Neuronal stem cell (in vitro differentiated cells): ENCODE measurements around the gene TBC1D26.
A peak's percentile ranks its signal among the peaks of the same experiment; 100 is the strongest.
"Not testable (repeated sequence)": the region's sequence is repeated elsewhere in the genome, so short reads cannot be mapped to it uniquely, and the experiment has no call there.

Source experiments
- DNase-seq: peaks from one replicate; pipeline ENCODE4 v3.0.0-alpha.2; 2013; ENCODE audit warnings: low spot score
- H2AFZ ChIP-seq: one replicate; pipeline ENCODE4 v1.6.1; 2013; ENCODE audit warnings: mild to moderate bottlenecking, low read length, inconsistent platforms
- H2AK5ac ChIP-seq: 2 replicates; pipeline ENCODE4 v1.6.1; 2013; ENCODE audit warnings: low read depth, mild to moderate bottlenecking, inconsistent platforms, low read length, moderate library complexity, mixed read lengths
- H2BK120ac ChIP-seq: 2 replicates; pipeline ENCODE4 v1.6.1; 2013; ENCODE audit warnings: low read depth, mild to moderate bottlenecking, inconsistent platforms, low read length, moderate library complexity, mixed read lengths
- H2BK12ac ChIP-seq: one replicate; pipeline ENCODE4 v1.6.1; 2013; ENCODE audit warnings: low read length, inconsistent platforms
- H2BK15ac ChIP-seq: 2 replicates; pipeline ENCODE4 v1.6.1; 2013; ENCODE audit warnings: mild to moderate bottlenecking, low read length, inconsistent platforms, mixed read lengths
- H2BK5ac ChIP-seq: one replicate; pipeline ENCODE4 v1.6.1; 2013; ENCODE audit warnings: inconsistent platforms, mild to moderate bottlenecking, low read length, moderate library complexity
- H3K14ac ChIP-seq: one replicate; pipeline ENCODE4 v1.6.1; 2013; ENCODE audit warnings: low read length, inconsistent platforms
- H3K18ac ChIP-seq: 2 replicates; pipeline ENCODE4 v1.6.1; 2013; ENCODE audit warnings: low read length, inconsistent platforms
- H3K23ac ChIP-seq: 2 replicates; pipeline ENCODE4 v1.6.1; 2013; ENCODE audit warnings: low read depth, mild to moderate bottlenecking, mixed read lengths, low read length, inconsistent platforms; ENCODE audit not compliant: poor library complexity
- H3K27ac ChIP-seq: replicated peaks from 3 replicates; pipeline ENCODE4 v1.5.1; 2013; ENCODE audit warnings: low read length, inconsistent platforms
- H3K27me3 ChIP-seq, 3 experiments: 2 replicates each; pipeline ENCODE4 v1.6.1; 2013; ENCODE audit warnings: low read length in 3 of 3, mild to moderate bottlenecking in 2 of 3, inconsistent platforms in 1 of 3, low read depth in 1 of 3, mixed read lengths in 1 of 3, moderate library complexity in 1 of 3; ENCODE audit not compliant: control insufficient read depth in 3 of 3, insufficient read depth in 3 of 3
- H3K36me3 ChIP-seq, 2 donors: replicated peaks in 1 of 2; 2 replicates each; pipeline ENCODE4 v1.6.1; 2013; ENCODE audit warnings: low read length in 2 of 2; ENCODE audit not compliant: control insufficient read depth in 2 of 2, insufficient read depth in 2 of 2
- H3K4ac ChIP-seq: 2 replicates; pipeline ENCODE4 v1.6.1; 2013; ENCODE audit warnings: inconsistent platforms, mild to moderate bottlenecking, low read length, moderate library complexity
- H3K4me1 ChIP-seq, 2 donors: 1 replicate in 1 of 2; 2 replicates in 1 of 2; pipeline ENCODE4 v1.6.1; 2013; ENCODE audit warnings: low read length in 2 of 2, low read depth in 1 of 2; ENCODE audit not compliant: control insufficient read depth in 2 of 2, insufficient read depth in 1 of 2
- H3K4me2 ChIP-seq: one replicate; pipeline ENCODE4 v1.6.1; 2013; ENCODE audit warnings: mild to moderate bottlenecking, low read length, inconsistent platforms; ENCODE audit not compliant: insufficient read depth, poor library complexity, severe bottlenecking
- H3K4me3 ChIP-seq, 2 donors: 2 replicates each; pipeline ENCODE4 v1.5.1; 2013; ENCODE audit warnings: low read length in 2 of 2, mild to moderate bottlenecking in 2 of 2, inconsistent platforms in 1 of 2, moderate library complexity in 1 of 2
- H3K79me1 ChIP-seq: one replicate; pipeline ENCODE4 v1.6.1; 2013; ENCODE audit warnings: low read depth, mild to moderate bottlenecking, inconsistent platforms, low read length, moderate library complexity
- H3K9ac ChIP-seq: one replicate; pipeline ENCODE4 v1.6.1; 2013; ENCODE audit warnings: mild to moderate bottlenecking, low read depth, low read length, inconsistent platforms; ENCODE audit not compliant: poor library complexity
- H3K9me3 ChIP-seq, 2 donors: replicated peaks in 1 of 2; 2 replicates each; pipeline versions ENCODE3 to v1.6.1; 2013; ENCODE audit warnings: low read length in 2 of 2, mild to moderate bottlenecking in 2 of 2, inconsistent platforms in 1 of 2, low read depth in 1 of 2, mixed read lengths in 1 of 2, moderate library complexity in 1 of 2; ENCODE audit not compliant: control insufficient read depth in 2 of 2, insufficient read depth in 1 of 2
- H4K8ac ChIP-seq: one replicate; pipeline ENCODE4 v1.6.1; 2013; ENCODE audit warnings: low read depth, mild to moderate bottlenecking, inconsistent platforms, low read length, moderate library complexity
- H4K91ac ChIP-seq: one replicate; pipeline ENCODE4 v1.6.1; 2013; ENCODE audit warnings: low read length, low read depth, mild to moderate bottlenecking, inconsistent platforms; ENCODE audit not compliant: poor library complexity
- WGBS, 2 donors: extraction: QIAGEN DNeasy Blood & Tissue Kit; methylation state at CpG; one replicate each; pipeline ENCODE4 v1.1.7; 2013; ENCODE audit warnings: missing lambda C conversion rate in 2 of 2, mixed read lengths in 1 of 2; ENCODE audit not compliant: insufficient read length in 2 of 2, insufficient replicate concordance in 1 of 2; ENCODE audit errors: extremely low coverage in 2 of 2; 5-methylcytosine and 5-hydroxymethylcytosine counted together

Gene TBC1D26

DNA sequence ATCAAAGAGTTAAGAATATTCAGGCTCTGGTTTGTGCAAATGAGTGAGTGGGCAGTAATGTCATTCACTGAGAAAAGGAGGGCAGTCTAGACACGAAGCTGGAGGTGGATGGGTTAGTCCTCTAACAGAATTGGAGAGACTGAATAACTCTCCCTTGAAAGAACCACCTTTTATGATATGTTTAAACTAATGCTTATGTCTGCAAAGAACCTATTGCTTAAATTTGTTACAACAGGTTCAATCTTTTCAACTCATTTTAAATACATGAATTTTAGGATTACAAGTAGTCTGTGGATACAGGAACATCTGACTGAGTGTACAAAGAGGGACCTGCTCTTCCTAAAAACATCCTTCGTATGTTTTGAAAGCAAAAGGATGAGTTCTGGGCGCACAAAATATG is 33.1 kb upstream of the TBC1D26 start:
- Histone ChIP-seq H3K9me3 (peaks cover 0 to 20% of the 10 kb centered on the region in 2 donors), H2AFZ (peak overlapping the region; percentile 82), H3K4me3 (peak overlapping the region in 1 of 2 donors; percentile 56), H3K36me3 (peaks cover 7 to 25% of the 10 kb centered on the region in 2 donors)
- H2AK5ac ChIP-seq, H2BK5ac ChIP-seq, H4K8ac ChIP-seq, H3K4me1 ChIP-seq, H3K9ac ChIP-seq, H3K23ac ChIP-seq, H2BK15ac ChIP-seq, H4K91ac ChIP-seq, H3K27ac ChIP-seq, H2BK12ac ChIP-seq, DNase-seq, H3K4me2 ChIP-seq, H3K79me1 ChIP-seq, H3K27me3 ChIP-seq, H3K14ac ChIP-seq, H3K4ac ChIP-seq, H2BK120ac ChIP-seq, H3K18ac ChIP-seq: not testable (repeated sequence)
- no CpG with 5 or more reads among the region's 3 CpGs for WGBS, 2 donors

GRCh38 chr17:15699413-15699924 is 32.6 kb upstream of the TBC1D26 start, which contains the start of gene ZNF286A:
ZNF286A (plus strand) TSS chr17:15699752; CDS start chr17:15700330, 578 bp downstream.
- H3K9me3 ChIP-seq: peaks cover 0 to 22% of the 10 kb centered on the region in 2 donors
- H3K9ac ChIP-seq, H2BK12ac ChIP-seq, H2BK120ac ChIP-seq, H3K27me3 ChIP-seq, H2BK5ac ChIP-seq, H2AK5ac ChIP-seq, H4K8ac ChIP-seq, H3K27ac ChIP-seq, H3K4ac ChIP-seq, H3K4me1 ChIP-seq, H3K14ac ChIP-seq, H2BK15ac ChIP-seq, H4K91ac ChIP-seq, H3K79me1 ChIP-seq: not testable (repeated sequence)
- peaks cover 7 to 28% of the 10 kb centered on the region in 2 donors for H3K36me3 ChIP-seq
- peak within 1 kb of the TSS; percentile 33 for H3K4me2 ChIP-seq
- DNase-seq: peak; percentile 97
- peak within 1 kb of the TSS; percentile 34 for H3K23ac ChIP-seq
- peak within 1 kb of the TSS; percentile 56 to 85 for H3K4me3 ChIP-seq
- peak within 1 kb of the TSS; percentile 64 for H3K18ac ChIP-seq
- no CpG with 5 or more reads among the region's 44 CpGs for WGBS, 2 donors
- peak within 1 kb of the TSS; percentile 83 for H2AFZ ChIP-seq

DNA sequence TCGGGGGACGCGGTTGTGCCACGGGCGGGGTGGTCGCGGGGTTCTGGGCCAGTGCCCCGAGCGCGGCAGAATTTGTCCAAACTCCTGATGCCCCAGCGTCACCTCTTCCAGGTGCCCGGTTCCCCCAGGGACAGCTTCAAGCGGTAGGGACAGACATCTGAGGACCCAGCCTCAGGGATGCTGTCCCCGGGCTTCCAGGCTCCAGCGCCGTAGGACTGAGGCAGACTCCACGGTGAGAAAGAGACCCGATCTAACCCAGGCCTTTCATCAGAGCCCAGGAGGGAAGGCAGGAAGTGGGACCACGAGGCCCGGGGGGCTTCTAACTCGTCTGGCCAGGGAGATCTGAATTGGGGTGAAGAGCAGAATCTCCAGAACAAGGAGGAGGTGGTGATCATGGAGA is 32.1 kb upstream of the TBC1D26 start:
- H3K4me3 ChIP-seq: peak overlapping the region; percentile 56 to 85
- WGBS, 2 donors: no CpG with 5 or more reads among the region's 21 CpGs
- not testable (repeated sequence) for H2BK12ac ChIP-seq

GRCh38 chr17:15704239-15704638 is 27.8 kb upstream of the TBC1D26 start:
- H3K4ac ChIP-seq, H3K79me1 ChIP-seq, H3K18ac ChIP-seq, H2BK12ac ChIP-seq, H2AK5ac ChIP-seq, H3K23ac ChIP-seq, H3K27me3 ChIP-seq, H4K8ac ChIP-seq, H2AFZ ChIP-seq, H2BK15ac ChIP-seq, H3K9ac ChIP-seq, H4K91ac ChIP-seq, DNase-seq, H3K4me3 ChIP-seq, H3K4me2 ChIP-seq, H2BK5ac ChIP-seq, H3K27ac ChIP-seq, H3K14ac ChIP-seq, H2BK120ac ChIP-seq, H3K4me1 ChIP-seq: not testable (repeated sequence)
- H3K9me3 ChIP-seq: peaks cover 18 to 64% of the 10 kb centered on the region in 2 donors
- peaks cover 25 to 70% of the 10 kb centered on the region in 2 donors for H3K36me3 ChIP-seq
- WGBS, 2 donors: no CpG with 5 or more reads among the region's 33 CpGs

More for the DNA sequence above, 32.1 kb upstream of the TBC1D26 start:
- not testable (repeated sequence) for H2BK5ac ChIP-seq, H2BK15ac ChIP-seq, H3K4ac ChIP-seq, H3K27ac ChIP-seq, H3K9ac ChIP-seq, H4K8ac ChIP-seq, H3K27me3 ChIP-seq, H2AK5ac ChIP-seq, H3K4me1 ChIP-seq, DNase-seq, H2BK120ac ChIP-seq, H4K91ac ChIP-seq, H3K14ac ChIP-seq, H3K79me1 ChIP-seq
- Histone ChIP-seq H3K4me2 (peak overlapping the region; percentile 33), H3K36me3 (peaks cover 7 to 31% of the 10 kb centered on the region in 2 donors), H3K9me3 (peaks cover 2 to 26% of the 10 kb centered on the region in 2 donors), H3K23ac (peak overlapping the region; percentile 34), H2AFZ (peak overlapping the region; percentile 83), H3K18ac (peak overlapping the region; percentile 64)
